ENCODE data around the gene DYSF.

The DYSF gene

DNA sequence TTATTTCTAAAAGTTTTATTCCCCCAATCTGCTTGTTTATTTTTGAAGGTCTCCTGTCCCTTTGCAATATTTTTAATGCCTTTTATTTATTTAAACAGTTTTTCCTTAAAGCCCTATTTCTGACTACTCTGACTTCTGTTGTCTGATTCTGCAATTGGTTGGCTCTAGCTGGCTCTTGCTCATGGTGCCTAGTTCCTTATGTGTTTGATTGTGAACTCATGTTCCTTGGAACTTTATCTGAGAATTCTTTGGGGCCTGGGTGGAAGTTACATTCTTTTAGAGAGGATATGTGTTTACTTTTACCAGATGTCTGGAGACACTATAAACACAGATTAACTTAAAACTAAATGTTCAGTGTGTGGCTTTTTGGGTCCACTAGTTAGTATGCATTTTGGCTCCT is 175.9 kb downstream of the DYSF start:
- DNase-seq (ENCODE audit: low read depth) = no peak
- TF ChIP-seq, protein P1, sequence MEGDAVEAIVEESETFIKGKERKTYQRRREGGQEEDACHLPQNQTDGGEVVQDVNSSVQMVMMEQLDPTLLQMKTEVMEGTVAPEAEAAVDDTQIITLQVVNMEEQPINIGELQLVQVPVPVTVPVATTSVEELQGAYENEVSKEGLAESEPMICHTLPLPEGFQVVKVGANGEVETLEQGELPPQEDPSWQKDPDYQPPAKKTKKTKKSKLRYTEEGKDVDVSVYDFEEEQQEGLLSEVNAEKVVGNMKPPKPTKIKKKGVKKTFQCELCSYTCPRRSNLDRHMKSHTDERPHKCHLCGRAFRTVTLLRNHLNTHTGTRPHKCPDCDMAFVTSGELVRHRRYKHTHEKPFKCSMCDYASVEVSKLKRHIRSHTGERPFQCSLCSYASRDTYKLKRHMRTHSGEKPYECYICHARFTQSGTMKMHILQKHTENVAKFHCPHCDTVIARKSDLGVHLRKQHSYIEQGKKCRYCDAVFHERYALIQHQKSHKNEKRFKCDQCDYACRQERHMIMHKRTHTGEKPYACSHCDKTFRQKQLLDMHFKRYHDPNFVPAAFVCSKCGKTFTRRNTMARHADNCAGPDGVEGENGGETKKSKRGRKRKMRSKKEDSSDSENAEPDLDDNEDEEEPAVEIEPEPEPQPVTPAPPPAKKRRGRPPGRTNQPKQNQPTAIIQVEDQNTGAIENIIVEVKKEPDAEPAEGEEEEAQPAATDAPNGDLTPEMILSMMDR (conservative IDR thresholded peaks at IDR 0.05; ENCODE audit: low read depth, low read length) = no peak
- H3K4me3 ChIP-seq (ENCODE audit: low read length) = no peak overlapping the region

DNA sequence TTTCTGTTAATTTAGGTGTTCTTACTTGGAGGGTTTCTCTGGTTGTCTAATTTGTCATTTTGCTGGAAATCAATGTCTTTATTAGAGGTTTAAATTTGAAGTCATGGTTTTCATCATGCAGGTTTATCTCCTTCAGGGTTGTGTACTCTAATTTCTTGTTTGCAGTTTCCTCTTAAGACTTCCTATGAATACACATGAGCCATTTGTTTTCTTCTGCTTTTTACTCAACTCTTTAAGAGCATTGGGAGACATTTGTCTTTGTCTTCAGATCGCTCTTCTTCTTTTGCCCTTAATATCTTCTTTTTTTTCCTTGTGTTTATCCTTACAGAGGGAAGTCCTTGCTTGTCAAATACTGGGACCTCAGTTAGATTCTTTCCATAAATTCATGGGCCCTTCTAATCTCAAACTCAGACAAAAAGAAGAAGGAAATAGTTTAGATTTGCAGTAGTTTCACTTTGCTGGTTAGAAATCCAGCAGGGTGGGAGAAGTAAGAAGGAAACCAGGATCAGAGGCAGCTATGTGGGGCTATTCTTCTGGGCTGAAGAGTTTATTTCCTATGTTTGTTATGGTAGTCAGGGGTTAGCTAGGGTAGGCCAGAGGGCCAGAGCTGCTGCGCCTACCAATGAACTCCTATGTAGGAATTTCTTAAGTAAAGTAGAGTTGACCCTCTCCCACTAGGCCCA is 176.6 kb downstream of the DYSF start:
- TF ChIP-seq, protein P1 (conservative IDR thresholded peaks at IDR 0.05; ENCODE audit: low read depth, low read length) = no peak
- DNase-seq (ENCODE audit: low read depth) = no peak
- H3K4me3 ChIP-seq (ENCODE audit: low read length) = no peak overlapping the region

DNA sequence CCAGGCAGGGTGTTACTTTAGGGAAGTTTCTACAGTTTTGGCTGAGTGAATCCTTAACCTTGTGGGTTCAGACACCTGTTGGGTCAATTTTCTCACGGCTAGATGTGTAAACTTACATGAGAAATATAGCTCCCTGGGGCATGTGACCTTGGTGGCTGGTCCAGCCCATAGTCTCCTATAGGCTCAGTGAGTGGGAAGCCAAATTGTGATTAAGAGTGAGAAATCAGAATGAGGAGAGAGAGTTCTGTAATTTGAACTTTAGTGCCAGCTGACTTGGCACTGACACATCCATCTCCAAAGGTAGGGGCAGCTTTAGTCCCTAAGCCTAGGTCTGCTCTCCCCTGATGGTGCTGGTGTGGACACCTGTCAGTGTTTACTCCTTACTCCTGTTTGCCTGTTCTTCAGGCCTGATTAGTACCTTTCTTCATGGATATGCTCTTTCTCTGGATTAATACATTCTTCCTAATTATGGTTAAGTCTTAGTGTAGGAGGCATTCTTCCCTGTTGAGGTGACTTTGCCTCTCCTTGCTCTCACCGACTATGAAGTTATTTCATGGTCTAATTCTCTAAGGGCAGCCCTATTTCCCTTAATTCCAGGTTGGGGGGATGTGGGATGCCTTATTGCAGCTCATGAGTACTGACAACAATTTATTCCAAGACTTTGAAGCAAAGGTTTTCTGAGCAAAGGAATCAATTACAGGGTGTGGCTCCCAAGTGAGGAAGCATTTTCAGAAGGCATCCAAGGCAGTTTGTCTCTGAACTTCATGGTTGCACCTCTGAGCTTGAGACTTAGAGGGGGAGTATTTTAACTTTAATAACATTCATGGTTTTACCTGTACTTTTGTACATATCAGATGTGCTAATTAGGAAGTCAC is 177.3 kb downstream of the DYSF start:
- no peak for DNase-seq (ENCODE audit: low read depth)
- no peak overlapping the region for H3K4me3 ChIP-seq (ENCODE audit: low read length)
- TF ChIP-seq, protein P1 (conservative IDR thresholded peaks at IDR 0.05; ENCODE audit: low read depth, low read length) = no peak

DNA sequence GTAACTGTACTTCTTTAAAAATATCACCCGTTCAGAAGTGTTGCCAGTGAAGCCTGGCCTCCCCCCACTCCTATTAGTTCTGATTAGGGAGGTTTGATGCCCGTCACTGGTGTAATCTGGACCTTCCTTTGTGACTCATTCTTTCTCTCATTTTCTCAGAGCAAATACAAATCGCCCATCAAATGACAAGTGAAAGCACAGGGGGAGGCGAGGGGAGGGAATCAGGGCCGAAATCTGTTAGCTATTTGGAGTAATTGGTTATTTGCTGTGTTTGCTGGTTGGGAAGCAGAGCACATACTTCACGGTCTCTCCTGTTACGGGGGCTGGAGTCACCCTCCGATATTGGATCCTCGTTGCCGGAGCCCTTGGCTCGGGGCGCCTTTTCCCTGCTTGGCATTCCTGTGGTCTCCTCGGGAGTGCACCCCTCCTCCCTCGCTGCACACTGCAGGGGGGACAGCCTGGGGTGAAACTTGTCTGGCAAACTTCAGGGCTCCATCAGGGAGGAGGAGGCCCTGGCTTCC is 178.1 kb downstream of the DYSF start:
- no peak overlapping the region for H3K4me3 ChIP-seq (ENCODE audit: low read length)
- DNase-seq (ENCODE audit: low read depth) = no peak

DNA sequence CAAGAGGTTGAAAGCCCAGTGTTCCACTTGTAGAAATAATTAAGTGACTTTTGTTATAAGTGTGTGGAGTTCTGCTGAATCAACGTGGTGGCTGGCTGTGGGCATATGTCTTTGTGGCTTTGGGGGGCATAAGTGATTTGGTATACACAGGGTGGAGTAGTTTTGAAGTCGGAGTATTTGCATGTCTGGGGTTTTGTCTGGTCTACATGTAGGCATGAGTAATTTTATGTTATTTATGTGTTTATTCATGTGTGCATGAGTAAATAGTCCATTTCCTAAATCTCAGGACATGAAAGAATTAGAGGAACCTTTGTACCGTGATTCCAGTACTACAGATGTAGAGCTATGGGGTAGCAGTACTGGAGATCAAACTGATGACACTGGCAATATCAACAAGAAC is 179.7 kb downstream of the DYSF start:
- TF ChIP-seq, protein P1 (conservative IDR thresholded peaks at IDR 0.05; ENCODE audit: low read depth, low read length) = no peak
- H3K4me3 ChIP-seq (ENCODE audit: low read length) = no peak overlapping the region
- DNase-seq (ENCODE audit: low read depth) = no peak

More for the DNA sequence above, 178.1 kb downstream of the DYSF start:
- TF ChIP-seq, protein P1 (conservative IDR thresholded peaks at IDR 0.05; ENCODE audit: low read depth, low read length) = no peak

DNA sequence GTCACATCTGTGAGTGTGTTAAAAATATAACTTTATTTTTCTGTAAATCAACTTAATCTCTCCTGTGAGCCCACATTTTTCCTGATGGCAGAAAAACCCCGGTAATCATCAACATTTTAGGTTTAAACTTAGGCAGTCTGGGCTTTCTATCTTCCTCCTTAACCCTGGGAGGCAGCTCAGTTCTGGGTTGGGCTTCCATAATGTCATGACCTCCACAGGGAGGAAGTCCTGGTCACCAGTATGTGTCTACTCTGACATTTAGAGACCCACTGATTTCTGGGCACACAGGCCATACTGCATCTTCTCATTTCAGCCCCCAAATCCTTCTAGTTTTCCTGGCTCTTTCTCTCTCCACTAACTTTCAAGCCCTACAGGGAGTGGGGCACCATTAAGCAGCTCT is 181.2 kb downstream of the DYSF start:
- no peak overlapping the region for H3K4me3 ChIP-seq (ENCODE audit: low read length)
- TF ChIP-seq, protein P1 (conservative IDR thresholded peaks at IDR 0.05; ENCODE audit: low read depth, low read length) = no peak

More for the DNA sequence above, 181.2 kb downstream of the DYSF start:
- DNase-seq (ENCODE audit: low read depth) = no peak
